WTC11 (cell line): ENCODE data around the gene FAM24A. TPM values are rescaled to one million over a fixed set of nuclear protein-coding genes. Genes with fewer than 3 reads are reported as not detected.

ENCODE experiments used
- ATAC-seq: fragments of 200-7000 bp; cut with Tn5 transposase; 2 replicates; pipeline ENCODE4 v1.10.0; 2021; ENCODE audit warnings: mild to moderate bottlenecking, moderate library complexity
- CTCF ChIA-PET: fragments of 300-600 bp; sonication (Branson Sonifier 250); formaldehyde crosslinking; loops from one replicate; lab custom pipeline; 2021; ENCODE audit warnings: antibody characterized with exemption; lab: Charles Lee
- POLR2A ChIA-PET: fragments of 350-600 bp; sonication (Branson Sonifier 250); formaldehyde crosslinking; loops from one replicate; lab custom pipeline; 2021; ENCODE audit warnings: antibody characterized with exemption; lab: Charles Lee
- DNase-seq: peaks from one replicate; pipeline ENCODE4 v3.0.0; 2021; ENCODE audit warnings: low spot score
- H3K27ac Mint-ChIP-seq: 2 replicates; pipeline ENCODE4 v1.8.0; 2021; ENCODE audit warnings: mixed read lengths
- H3K27me3 Mint-ChIP-seq: 2 replicates; pipeline ENCODE4 v1.8.0; 2021; ENCODE audit warnings: low read depth, mild to moderate bottlenecking, moderate library complexity, mixed read lengths
- H3K36me3 Mint-ChIP-seq: 2 replicates; pipeline ENCODE4 v1.8.0; 2021; ENCODE audit warnings: mixed read lengths
- H3K4me1 Mint-ChIP-seq: 2 replicates; pipeline ENCODE4 v1.8.0; 2022; ENCODE audit warnings: mixed read lengths
- H3K4me3 Mint-ChIP-seq: 2 replicates; pipeline ENCODE4 v1.8.0; 2021; ENCODE audit warnings: mild to moderate bottlenecking, moderate library complexity, mixed read lengths
- H3K9me3 Mint-ChIP-seq: 2 replicates; pipeline ENCODE4 v1.8.0; 2021; ENCODE audit warnings: mixed read lengths
- CBFB ChIP-seq: sonication (generic); formaldehyde crosslinking; IDR thresholded peaks from 2 replicates; pipeline ENCODE4 v1.8.1; 2022; ENCODE audit warnings: mild to moderate bottlenecking, low read depth, missing genetic modification reagents
- CDX4 ChIP-seq: fragments of 250-450 bp; sonication (Bioruptor Pico); IDR thresholded peaks from 2 replicates; pipeline ENCODE4 v1.9.0; 2021; ENCODE audit warnings: moderate library complexity, mild to moderate bottlenecking, inconsistent platforms, borderline replicate concordance
- HMGXB4 ChIP-seq: sonication (generic); formaldehyde crosslinking; IDR thresholded peaks from 2 replicates; pipeline ENCODE4 v1.8.1; 2023; ENCODE audit warnings: mild to moderate bottlenecking, moderate library complexity, missing genetic modification reagents
- IRF2 ChIP-seq: sonication (generic); formaldehyde crosslinking; IDR thresholded peaks from 2 replicates; pipeline ENCODE4 v1.8.0; 2022; ENCODE audit warnings: low read depth, missing genetic modification reagents, borderline replicate concordance
- KAT7 ChIP-seq: sonication (generic); formaldehyde crosslinking; IDR thresholded peaks from 2 replicates; pipeline ENCODE4 v1.8.1; 2023; ENCODE audit warnings: missing genetic modification reagents, mild to moderate bottlenecking, borderline replicate concordance
- NFATC4 ChIP-seq: fragments of 250-450 bp; sonication (Bioruptor Pico); IDR thresholded peaks from 2 replicates; pipeline ENCODE4 v1.9.0; 2021; ENCODE audit warnings: mild to moderate bottlenecking
- OVOL2 ChIP-seq: fragments of 250-450 bp; sonication (Bioruptor Pico); IDR thresholded peaks from 2 replicates; pipeline ENCODE4 v1.9.0; 2021; ENCODE audit warnings: mild to moderate bottlenecking, borderline replicate concordance
- PRRX2 ChIP-seq: fragments of 250-450 bp; sonication (Bioruptor Pico); IDR thresholded peaks from 2 replicates; pipeline ENCODE4 v1.8.0; 2021; ENCODE audit warnings: mild to moderate bottlenecking
- SMAD3 ChIP-seq: sonication (generic); formaldehyde crosslinking; IDR thresholded peaks from 2 replicates; pipeline ENCODE4 v1.8.0; 2022; ENCODE audit warnings: missing genetic modification reagents, mild to moderate bottlenecking, borderline replicate concordance
- SMAD4 ChIP-seq: sonication (generic); formaldehyde crosslinking; IDR thresholded peaks from 2 replicates; pipeline ENCODE4 v1.8.0; 2022; ENCODE audit warnings: mild to moderate bottlenecking, missing genetic modification reagents
- SOX15 ChIP-seq: fragments of 250-450 bp; sonication (Bioruptor Pico); IDR thresholded peaks from 2 replicates; pipeline ENCODE4 v1.9.0; 2021; ENCODE audit warnings: mild to moderate bottlenecking
- USF1 ChIP-seq: sonication (generic); formaldehyde crosslinking; IDR thresholded peaks from 2 replicates; pipeline ENCODE4 v1.8.0; 2022; ENCODE audit warnings: mild to moderate bottlenecking, missing genetic modification reagents
- ZNF317 ChIP-seq: sonication (generic); formaldehyde crosslinking; IDR thresholded peaks from 2 replicates; pipeline ENCODE4 v1.8.1; 2023; ENCODE audit warnings: low read depth, mild to moderate bottlenecking, moderate library complexity, missing genetic modification reagents, borderline replicate concordance
- total RNA-seq: library from RNA; stranded (reverse); gene quantifications from 3 replicates; pipeline ENCODE4 v1.2.3, GENCODE V29; 2021
- TF ChIP-seq, protein P1 (sequence below): sonication (generic); formaldehyde crosslinking; IDR thresholded peaks from 2 replicates; pipeline ENCODE4 v1.8.1; 2022; ENCODE audit warnings: mild to moderate bottlenecking, moderate library complexity, missing genetic modification reagents
- TF ChIP-seq, protein P2 (sequence below): sonication (generic); formaldehyde crosslinking; IDR thresholded peaks from 2 replicates; pipeline ENCODE4 v1.8.0; 2022; ENCODE audit warnings: mild to moderate bottlenecking, missing genetic modification reagents
- TF ChIP-seq, protein P3 (sequence below): sonication (generic); formaldehyde crosslinking; IDR thresholded peaks from 2 replicates; pipeline ENCODE4 v1.8.1; 2022; ENCODE audit warnings: mild to moderate bottlenecking, missing genetic modification reagents, moderate library complexity, borderline replicate concordance
- TF ChIP-seq, protein P4 (sequence below): sonication (generic); formaldehyde crosslinking; IDR thresholded peaks from 2 replicates; pipeline ENCODE4 v1.8.0; 2023; ENCODE audit warnings: mild to moderate bottlenecking, missing genetic modification reagents
- TF ChIP-seq, protein P5 (sequence below): sonication (generic); formaldehyde crosslinking; IDR thresholded peaks from 2 replicates; pipeline ENCODE4 v1.8.1; 2023; ENCODE audit warnings: mild to moderate bottlenecking, missing genetic modification reagents, borderline replicate concordance

The FAM24A gene
- total RNA-seq, 1 experiment from 2014 or later = not detected

DNA sequence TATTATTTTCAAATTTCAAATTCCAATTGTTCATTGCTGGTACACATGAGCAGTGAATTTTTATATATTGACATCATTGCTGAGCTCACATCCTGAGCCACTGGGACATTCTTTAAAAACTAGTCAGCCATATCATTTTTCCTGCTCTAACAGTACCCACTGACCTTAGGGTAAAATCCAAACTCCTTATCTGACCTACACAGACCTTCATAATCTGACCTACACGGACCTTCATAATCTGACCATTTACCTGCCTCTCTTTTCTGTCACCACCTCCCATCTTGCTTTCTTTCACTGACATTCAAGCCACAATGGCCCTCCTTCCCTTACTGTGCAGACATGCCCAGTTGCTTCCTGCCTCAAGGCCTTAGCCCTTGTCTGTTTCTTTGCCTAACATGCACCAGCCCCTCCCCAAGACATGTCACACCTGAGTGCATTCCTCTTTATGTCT is 48.7 kb upstream of the FAM24A start (continued):
- TF ChIP-seq USF1 (no peak), KAT7 (no peak), OVOL2 (CRISPR knock-in tag) (no peak), IRF2 (CRISPR knock-in tag) (no peak), NFATC4 (CRISPR knock-in tag) (no peak), SMAD4 (CRISPR knock-in tag) (no peak), PRRX2 (CRISPR knock-in tag) (no peak), HMGXB4 (no peak)
- TF ChIP-seq, protein P1, sequence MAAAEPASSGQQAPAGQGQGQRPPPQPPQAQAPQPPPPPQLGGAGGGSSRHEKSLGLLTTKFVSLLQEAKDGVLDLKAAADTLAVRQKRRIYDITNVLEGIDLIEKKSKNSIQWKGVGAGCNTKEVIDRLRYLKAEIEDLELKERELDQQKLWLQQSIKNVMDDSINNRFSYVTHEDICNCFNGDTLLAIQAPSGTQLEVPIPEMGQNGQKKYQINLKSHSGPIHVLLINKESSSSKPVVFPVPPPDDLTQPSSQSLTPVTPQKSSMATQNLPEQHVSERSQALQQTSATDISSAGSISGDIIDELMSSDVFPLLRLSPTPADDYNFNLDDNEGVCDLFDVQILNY (CRISPR knock-in tag) = no peak
- TF ChIP-seq, protein P2, sequence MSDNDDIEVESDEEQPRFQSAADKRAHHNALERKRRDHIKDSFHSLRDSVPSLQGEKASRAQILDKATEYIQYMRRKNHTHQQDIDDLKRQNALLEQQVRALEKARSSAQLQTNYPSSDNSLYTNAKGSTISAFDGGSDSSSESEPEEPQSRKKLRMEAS = no peak
- TF ChIP-seq, protein P3, sequence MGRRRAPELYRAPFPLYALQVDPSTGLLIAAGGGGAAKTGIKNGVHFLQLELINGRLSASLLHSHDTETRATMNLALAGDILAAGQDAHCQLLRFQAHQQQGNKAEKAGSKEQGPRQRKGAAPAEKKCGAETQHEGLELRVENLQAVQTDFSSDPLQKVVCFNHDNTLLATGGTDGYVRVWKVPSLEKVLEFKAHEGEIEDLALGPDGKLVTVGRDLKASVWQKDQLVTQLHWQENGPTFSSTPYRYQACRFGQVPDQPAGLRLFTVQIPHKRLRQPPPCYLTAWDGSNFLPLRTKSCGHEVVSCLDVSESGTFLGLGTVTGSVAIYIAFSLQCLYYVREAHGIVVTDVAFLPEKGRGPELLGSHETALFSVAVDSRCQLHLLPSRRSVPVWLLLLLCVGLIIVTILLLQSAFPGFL (CRISPR knock-in tag) = no peak
- TF ChIP-seq, protein P4, sequence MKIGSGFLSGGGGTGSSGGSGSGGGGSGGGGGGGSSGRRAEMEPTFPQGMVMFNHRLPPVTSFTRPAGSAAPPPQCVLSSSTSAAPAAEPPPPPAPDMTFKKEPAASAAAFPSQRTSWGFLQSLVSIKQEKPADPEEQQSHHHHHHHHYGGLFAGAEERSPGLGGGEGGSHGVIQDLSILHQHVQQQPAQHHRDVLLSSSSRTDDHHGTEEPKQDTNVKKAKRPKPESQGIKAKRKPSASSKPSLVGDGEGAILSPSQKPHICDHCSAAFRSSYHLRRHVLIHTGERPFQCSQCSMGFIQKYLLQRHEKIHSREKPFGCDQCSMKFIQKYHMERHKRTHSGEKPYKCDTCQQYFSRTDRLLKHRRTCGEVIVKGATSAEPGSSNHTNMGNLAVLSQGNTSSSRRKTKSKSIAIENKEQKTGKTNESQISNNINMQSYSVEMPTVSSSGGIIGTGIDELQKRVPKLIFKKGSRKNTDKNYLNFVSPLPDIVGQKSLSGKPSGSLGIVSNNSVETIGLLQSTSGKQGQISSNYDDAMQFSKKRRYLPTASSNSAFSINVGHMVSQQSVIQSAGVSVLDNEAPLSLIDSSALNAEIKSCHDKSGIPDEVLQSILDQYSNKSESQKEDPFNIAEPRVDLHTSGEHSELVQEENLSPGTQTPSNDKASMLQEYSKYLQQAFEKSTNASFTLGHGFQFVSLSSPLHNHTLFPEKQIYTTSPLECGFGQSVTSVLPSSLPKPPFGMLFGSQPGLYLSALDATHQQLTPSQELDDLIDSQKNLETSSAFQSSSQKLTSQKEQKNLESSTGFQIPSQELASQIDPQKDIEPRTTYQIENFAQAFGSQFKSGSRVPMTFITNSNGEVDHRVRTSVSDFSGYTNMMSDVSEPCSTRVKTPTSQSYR (CRISPR knock-in tag) = no peak

DNA sequence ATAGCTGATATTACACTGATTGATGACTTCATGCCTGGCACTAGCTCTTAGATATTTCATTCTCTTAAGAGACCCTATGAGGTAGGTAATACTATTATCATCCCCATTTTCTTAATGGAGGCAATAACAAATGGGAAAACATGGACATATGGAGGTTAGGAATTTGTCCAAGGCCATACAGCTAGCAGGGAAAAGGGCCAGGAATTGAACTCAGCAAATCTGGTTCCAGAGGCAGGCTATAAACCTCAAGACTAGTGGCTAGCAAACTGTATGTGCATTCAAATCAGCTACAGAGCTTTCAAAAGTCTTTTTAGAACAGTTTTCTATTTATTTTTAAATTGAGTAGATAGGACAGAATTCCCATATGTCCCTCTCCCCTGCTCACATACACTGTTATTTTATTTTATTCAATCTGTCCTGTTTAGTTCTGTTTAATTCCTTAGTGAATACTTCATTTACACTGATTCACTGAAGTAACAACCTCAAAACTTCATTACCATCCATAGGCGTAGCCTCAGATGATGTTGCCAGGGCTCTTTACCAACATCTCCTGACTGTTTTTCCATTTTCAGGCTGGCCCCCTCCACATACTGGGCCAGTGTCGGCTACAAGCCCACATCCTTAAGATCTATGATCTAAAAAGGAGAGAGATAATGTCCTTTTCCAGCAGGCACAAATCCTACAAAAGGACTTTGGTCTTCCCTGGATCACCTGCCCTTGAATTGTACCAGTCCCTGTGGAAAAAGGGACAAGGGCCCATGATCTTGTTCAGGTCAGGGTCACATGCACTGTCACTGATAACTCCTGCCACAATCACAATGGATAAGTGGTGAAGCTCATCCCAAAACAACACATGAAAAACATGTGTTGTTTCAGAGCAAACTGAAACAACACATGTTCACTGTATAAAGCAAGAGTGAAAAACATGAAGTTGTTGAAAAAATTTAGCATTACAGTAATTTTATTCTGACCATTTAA is 46.9 kb upstream of the FAM24A start:
- ATAC-seq = no peak
- POLR2A ChIA-PET = no interaction called here
- H3K27me3 Mint-ChIP-seq = peaks cover 4% of the 10 kb centered on the region
- H3K27ac Mint-ChIP-seq = no peak overlapping the region; the same call in 1 of the 2 replicates
- no peak for DNase-seq
- peaks cover 6% of the 10 kb centered on the region for H3K4me1 Mint-ChIP-seq
- peaks cover 26% of the 10 kb centered on the region for H3K9me3 Mint-ChIP-seq
- CTCF ChIA-PET = no interaction called here
- H3K4me3 Mint-ChIP-seq = no peak overlapping the region
- H3K36me3 Mint-ChIP-seq = peaks cover 33% of the 10 kb centered on the region
- no peak for TF ChIP-seq OVOL2 (CRISPR knock-in tag)
- no peak for TF ChIP-seq CBFB (CRISPR knock-in tag)
- TF ChIP-seq, protein P5, sequence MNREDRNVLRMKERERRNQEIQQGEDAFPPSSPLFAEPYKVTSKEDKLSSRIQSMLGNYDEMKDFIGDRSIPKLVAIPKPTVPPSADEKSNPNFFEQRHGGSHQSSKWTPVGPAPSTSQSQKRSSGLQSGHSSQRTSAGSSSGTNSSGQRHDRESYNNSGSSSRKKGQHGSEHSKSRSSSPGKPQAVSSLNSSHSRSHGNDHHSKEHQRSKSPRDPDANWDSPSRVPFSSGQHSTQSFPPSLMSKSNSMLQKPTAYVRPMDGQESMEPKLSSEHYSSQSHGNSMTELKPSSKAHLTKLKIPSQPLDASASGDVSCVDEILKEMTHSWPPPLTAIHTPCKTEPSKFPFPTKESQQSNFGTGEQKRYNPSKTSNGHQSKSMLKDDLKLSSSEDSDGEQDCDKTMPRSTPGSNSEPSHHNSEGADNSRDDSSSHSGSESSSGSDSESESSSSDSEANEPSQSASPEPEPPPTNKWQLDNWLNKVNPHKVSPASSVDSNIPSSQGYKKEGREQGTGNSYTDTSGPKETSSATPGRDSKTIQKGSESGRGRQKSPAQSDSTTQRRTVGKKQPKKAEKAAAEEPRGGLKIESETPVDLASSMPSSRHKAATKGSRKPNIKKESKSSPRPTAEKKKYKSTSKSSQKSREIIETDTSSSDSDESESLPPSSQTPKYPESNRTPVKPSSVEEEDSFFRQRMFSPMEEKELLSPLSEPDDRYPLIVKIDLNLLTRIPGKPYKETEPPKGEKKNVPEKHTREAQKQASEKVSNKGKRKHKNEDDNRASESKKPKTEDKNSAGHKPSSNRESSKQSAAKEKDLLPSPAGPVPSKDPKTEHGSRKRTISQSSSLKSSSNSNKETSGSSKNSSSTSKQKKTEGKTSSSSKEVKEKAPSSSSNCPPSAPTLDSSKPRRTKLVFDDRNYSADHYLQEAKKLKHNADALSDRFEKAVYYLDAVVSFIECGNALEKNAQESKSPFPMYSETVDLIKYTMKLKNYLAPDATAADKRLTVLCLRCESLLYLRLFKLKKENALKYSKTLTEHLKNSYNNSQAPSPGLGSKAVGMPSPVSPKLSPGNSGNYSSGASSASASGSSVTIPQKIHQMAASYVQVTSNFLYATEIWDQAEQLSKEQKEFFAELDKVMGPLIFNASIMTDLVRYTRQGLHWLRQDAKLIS (CRISPR knock-in tag) = no peak
- TF ChIP-seq SOX15 (CRISPR knock-in tag) = no peak
- TF ChIP-seq SMAD3 (CRISPR knock-in tag) = no peak
- TF ChIP-seq ZNF317 (CRISPR knock-in tag) = no peak
- no peak for TF ChIP-seq CDX4 (CRISPR knock-in tag)
- TF ChIP-seq, protein P4 (CRISPR knock-in tag) = no peak
